ENCODE measurements around the gene RPS27. TPM values are rescaled to one million over a fixed set of nuclear protein-coding genes. Genes with fewer than 3 reads are reported as not detected.
A peak's percentile ranks its signal among the peaks of the same experiment; 100 is the strongest.
"Not testable (repeated sequence)": the region's sequence is repeated elsewhere in the genome, so short reads cannot be mapped to it uniquely, and the experiment has no call there.

The RPS27 gene
- total and polyA plus RNA-seq, 2 donors from 2014 or later: 1,447 to 4,953 TPM

GRCh38 chr1:153976819-153977249, 13.7 kb upstream of the RPS27 start:
- Histone ChIP-seq H3K4me3 (ENCODE audit: low read length in 3 of 3) (peak overlapping the region; percentile 64 to 92 (median 91)), H3K27ac (ENCODE audit: low read depth in 2 of 2, low read length in 2 of 2) (peak overlapping the region; percentile 83 to 92), H3K27me3 (ENCODE audit: control insufficient read depth, insufficient read depth, low read length) (no peaks in the 10 kb centered on the region), H3K9ac (ENCODE audit: low read length in 3 of 3) (peak overlapping the region; percentile 92 to 98 (median 95)), H3K9me3 (ENCODE audit: control insufficient read depth in 2 of 3, insufficient read depth in 1 of 3, low read length in 3 of 3) (no peaks in the 10 kb centered on the region), H3K4me1 (ENCODE audit: control insufficient read depth in 2 of 3, insufficient read depth in 2 of 3, low read depth in 1 of 3, low read length in 3 of 3) (peaks cover 0 to 8% (median 0%) of the 10 kb centered on the region in 3 donors), H3K36me3 (ENCODE audit: control insufficient read depth in 2 of 3, insufficient read depth in 3 of 3, low read length in 3 of 3) (peaks cover 2 to 8% (median 4%) of the 10 kb centered on the region in 3 donors)
- intact Hi-C loops (cut with DNase I): no loop called here
- TF ChIP-seq CTCF (IDR thresholded peaks at IDR 0.05; ENCODE audit: borderline replicate concordance, extremely low read depth, insufficient read depth): no peak
- DNase-seq (peak in 2 of 5 donors; percentile 19 to 33), FAIRE-seq (no peak)

GRCh38 chr1:153977250-153978240, 13.0 kb upstream of the RPS27 start, which contains the start of gene JTB:
Gene JTB, minus strand, starts transcription at chr1:153977674. Its CDS starts 422 bp downstream, at chr1:153977252.
- Histone ChIP-seq H3K36me3 (ENCODE audit: control insufficient read depth in 2 of 3, insufficient read depth in 3 of 3, low read length in 3 of 3) (peaks cover 2 to 8% (median 4%) of the 10 kb centered on the region in 3 donors), H3K27me3 (ENCODE audit: control insufficient read depth, insufficient read depth, low read length) (no peaks in the 10 kb centered on the region), H3K27ac (ENCODE audit: low read depth in 2 of 2, low read length in 2 of 2) (peak within 1 kb of the TSS; percentile 83 to 92), H3K4me1 (ENCODE audit: control insufficient read depth in 2 of 3, insufficient read depth in 2 of 3, low read depth in 1 of 3, low read length in 3 of 3) (peaks cover 0 to 8% (median 0%) of the 10 kb centered on the region in 3 donors), H3K9me3 (ENCODE audit: control insufficient read depth in 2 of 3, insufficient read depth in 1 of 3, low read length in 3 of 3) (no peaks in the 10 kb centered on the region), H3K4me3 (ENCODE audit: low read length in 3 of 3) (peak within 1 kb of the TSS; percentile 64 to 92 (median 91)), H3K9ac (ENCODE audit: low read length in 3 of 3) (peak within 1 kb of the TSS; percentile 92 to 98 (median 95))
- intact Hi-C loops (cut with DNase I): no loop called here
- TF ChIP-seq CTCF (IDR thresholded peaks at IDR 0.05; ENCODE audit: borderline replicate concordance, extremely low read depth, insufficient read depth): no peak
- no peak for FAIRE-seq
- DNase-seq: peak; percentile 88 to 96 (median 94)

GRCh38 chr1:153978274-153978909, 12.2 kb upstream of the RPS27 start:
- peak overlapping the region; percentile 64 to 92 (median 91) for H3K4me3 ChIP-seq (ENCODE audit: low read length in 3 of 3)
- H3K27me3 ChIP-seq (ENCODE audit: control insufficient read depth, insufficient read depth, low read length): no peaks in the 10 kb centered on the region
- H3K36me3 ChIP-seq (ENCODE audit: control insufficient read depth in 2 of 3, insufficient read depth in 3 of 3, low read length in 3 of 3): peaks cover 2 to 8% (median 4%) of the 10 kb centered on the region in 3 donors
- peaks cover 0 to 8% (median 0%) of the 10 kb centered on the region in 3 donors for H3K4me1 ChIP-seq (ENCODE audit: control insufficient read depth in 2 of 3, insufficient read depth in 2 of 3, low read depth in 1 of 3, low read length in 3 of 3)
- peak overlapping the region; percentile 83 to 92 for H3K27ac ChIP-seq (ENCODE audit: low read depth in 2 of 2, low read length in 2 of 2)
- TF ChIP-seq CTCF (IDR thresholded peaks at IDR 0.05; ENCODE audit: borderline replicate concordance, extremely low read depth, insufficient read depth): no peak
- DNase-seq (no peak), FAIRE-seq (no peak)
- peak overlapping the region in 2 of 3 donors; percentile 42 to 95 for H3K9ac ChIP-seq (ENCODE audit: low read length in 3 of 3)
- no peaks in the 10 kb centered on the region for H3K9me3 ChIP-seq (ENCODE audit: control insufficient read depth in 2 of 3, insufficient read depth in 1 of 3, low read length in 3 of 3)
- intact Hi-C loops (cut with DNase I): no loop called here

- H3K9ac ChIP-seq (ENCODE audit: low read length in 3 of 3); H3K9me3 ChIP-seq (ENCODE audit: control insufficient read depth in 2 of 3, insufficient read depth in 1 of 3, low read length in 3 of 3); FAIRE-seq; H3K27me3 ChIP-seq (ENCODE audit: control insufficient read depth, insufficient read depth, low read length); H3K4me1 ChIP-seq (ENCODE audit: control insufficient read depth in 2 of 3, insufficient read depth in 2 of 3, low read depth in 1 of 3, low read length in 3 of 3); H3K4me3 ChIP-seq (ENCODE audit: low read length in 3 of 3); H3K27ac ChIP-seq (ENCODE audit: low read depth in 2 of 2, low read length in 2 of 2); intact Hi-C loops (cut with DNase I); H3K36me3 ChIP-seq (ENCODE audit: control insufficient read depth in 2 of 3, insufficient read depth in 3 of 3, low read length in 3 of 3); DNase-seq: not testable (repeated sequence)
Measured at GRCh38 chr1:153979091-153979490, 11.5 kb upstream of the RPS27 start.

- not testable (repeated sequence) for DNase-seq, FAIRE-seq
Measured at GRCh38 chr1:153981735-153982134, 8.8 kb upstream of the RPS27 start.

More at GRCh38 chr1:153981735-153982134, 8.8 kb upstream of the RPS27 start:
- intact Hi-C loops (cut with DNase I): loop anchor here (10.0 kb wide), 1 partner anchor 187 kb away; no protein-coding TSS in a partner anchor
- H3K36me3 ChIP-seq (ENCODE audit: control insufficient read depth in 2 of 3, insufficient read depth in 3 of 3, low read length in 3 of 3); H3K27me3 ChIP-seq (ENCODE audit: control insufficient read depth, insufficient read depth, low read length); H3K4me3 ChIP-seq (ENCODE audit: low read length in 3 of 3); H3K27ac ChIP-seq (ENCODE audit: low read depth in 2 of 2, low read length in 2 of 2); H3K9me3 ChIP-seq (ENCODE audit: control insufficient read depth in 2 of 3, insufficient read depth in 1 of 3, low read length in 3 of 3); H3K9ac ChIP-seq (ENCODE audit: low read length in 3 of 3): not testable (repeated sequence)
- H3K4me1 ChIP-seq (ENCODE audit: control insufficient read depth in 2 of 3, insufficient read depth in 2 of 3, low read depth in 1 of 3, low read length in 3 of 3): peaks cover 0 to 19% (median 4%) of the 10 kb centered on the region in 3 donors
